ENCODE results near the gene TDP2.
"Not testable (repeated sequence)": the region's sequence is repeated elsewhere in the genome, so short reads cannot be mapped to it uniquely, and the experiment has no call there.

The TDP2 gene

DNA sequence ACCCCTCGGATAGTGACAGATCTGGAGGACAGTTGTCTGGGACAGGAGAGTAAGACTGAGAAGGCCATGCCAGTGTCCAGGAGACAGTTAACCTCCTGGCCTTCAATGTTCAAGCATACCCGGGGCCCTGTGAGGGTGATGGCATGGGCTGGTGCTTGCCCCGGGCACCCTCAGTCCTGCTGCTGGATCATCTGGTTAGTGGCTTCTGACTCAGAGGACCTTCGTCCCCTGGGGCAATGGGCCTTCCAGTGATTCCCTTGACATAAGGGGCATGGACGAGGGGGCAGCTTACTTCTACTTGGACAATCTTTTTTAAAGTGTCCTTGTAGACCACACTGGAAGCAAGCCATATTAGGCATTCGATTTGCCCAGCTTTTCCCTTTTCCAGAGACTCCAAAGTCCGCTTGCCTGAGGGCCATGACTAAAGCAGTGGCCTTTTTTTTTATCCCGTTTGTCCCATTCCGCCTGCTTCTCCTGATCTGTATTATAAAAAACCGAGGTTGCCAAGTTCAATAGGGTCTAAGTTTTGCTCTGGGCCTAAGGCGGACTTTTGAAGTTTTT is 12.2 kb upstream of the TDP2 start:
- DNase-seq, result not testable (repeated sequence)

GRCh38 chr6:24673625-24674024 is 6.9 kb upstream of the TDP2 start:
- DNase-seq, result no peak

DNA sequence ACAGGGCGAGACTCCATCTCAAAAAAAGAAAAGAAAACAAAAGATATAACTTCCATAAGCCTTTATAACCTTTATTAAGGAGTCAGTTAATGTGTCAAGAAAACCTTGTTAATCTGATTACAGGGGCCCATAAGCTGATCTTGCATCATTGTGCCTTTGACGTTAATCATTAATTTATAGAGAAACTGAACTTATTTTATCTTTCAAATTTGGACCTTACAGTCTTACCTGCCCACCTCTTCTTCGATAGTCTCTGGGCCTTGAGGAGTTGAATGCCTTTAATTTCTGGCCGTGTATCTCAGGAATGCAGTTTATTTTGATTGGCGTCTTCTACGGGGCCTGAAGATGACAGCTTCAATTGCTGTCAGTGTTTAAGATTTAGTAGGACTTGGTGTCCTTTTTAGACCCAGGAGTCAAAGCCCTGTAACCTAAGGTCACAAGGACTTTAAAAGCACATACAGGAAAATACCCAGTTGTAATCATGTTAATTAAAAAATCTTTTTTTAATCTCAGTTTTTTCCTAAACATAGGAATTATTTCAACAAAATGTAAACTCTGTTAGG is 6.0 kb upstream of the TDP2 start:
- DNase-seq, result no peak

DNA sequence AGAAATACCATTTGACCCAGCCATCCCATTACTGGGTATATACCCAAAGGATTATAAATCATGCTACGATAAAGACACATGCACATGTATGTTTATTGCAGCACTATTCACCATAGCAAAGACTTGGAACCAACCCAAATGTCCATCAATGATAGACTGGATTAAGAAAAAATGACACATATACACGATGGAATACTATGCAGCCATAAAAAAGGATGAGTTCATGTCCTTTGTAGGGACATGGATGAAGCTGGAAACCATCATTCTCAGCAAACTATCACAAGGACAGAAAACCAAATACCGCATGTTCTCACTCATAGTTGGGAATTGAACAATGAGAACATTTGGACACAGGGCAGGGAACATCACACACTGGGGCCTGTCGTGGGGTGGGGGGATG is 4.4 kb upstream of the TDP2 start:
- not testable (repeated sequence) for DNase-seq

- not testable (repeated sequence) for DNase-seq
These were observed 3.8 kb upstream of the TDP2 start for GRCh38 chr6:24670492-24670891.

DNA sequence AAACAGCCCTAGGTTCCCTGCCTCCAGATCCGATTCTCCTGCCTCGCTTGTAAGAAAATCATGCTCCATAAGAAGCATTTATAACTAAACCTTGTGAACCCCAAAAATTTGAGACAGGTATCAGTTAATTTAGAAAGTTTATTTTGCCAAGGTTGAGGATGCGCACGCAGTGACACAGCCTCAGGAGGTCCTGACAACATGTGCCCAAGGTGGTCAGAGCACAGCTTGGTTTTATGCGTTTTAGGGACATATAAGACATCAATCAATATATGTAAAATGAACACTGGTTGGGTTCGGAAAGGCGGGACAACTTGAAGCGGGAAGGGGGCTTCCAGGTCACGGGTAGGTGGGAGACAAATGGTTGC is 2.3 kb upstream of the TDP2 start:
- DNase-seq, result no peak

GRCh38 chr6:24668066-24668996 is 1.6 kb upstream of the TDP2 start:
- not testable (repeated sequence) for DNase-seq

DNA sequence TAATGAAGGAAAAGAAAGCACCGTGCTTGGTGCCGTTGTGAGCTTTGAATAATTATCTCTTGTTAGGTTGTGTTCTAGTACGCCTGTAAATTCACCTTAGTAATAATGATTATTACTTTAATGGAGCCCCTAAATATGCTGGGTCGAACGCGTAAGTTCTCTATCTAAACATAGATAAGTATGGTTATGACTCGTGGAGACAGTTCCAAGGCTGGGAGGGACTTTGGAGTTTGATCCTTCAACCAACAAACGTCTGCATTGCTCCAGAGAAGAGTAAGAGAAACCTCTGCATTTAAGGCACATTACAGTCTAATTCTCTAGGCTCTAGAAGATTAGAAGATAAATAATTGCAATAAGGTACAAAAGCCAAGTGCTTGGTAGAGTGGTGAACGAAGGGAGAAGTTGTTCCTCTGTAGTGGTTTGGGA is 692 bp upstream of the TDP2 start:
- DNase-seq, result no peak

DNA sequence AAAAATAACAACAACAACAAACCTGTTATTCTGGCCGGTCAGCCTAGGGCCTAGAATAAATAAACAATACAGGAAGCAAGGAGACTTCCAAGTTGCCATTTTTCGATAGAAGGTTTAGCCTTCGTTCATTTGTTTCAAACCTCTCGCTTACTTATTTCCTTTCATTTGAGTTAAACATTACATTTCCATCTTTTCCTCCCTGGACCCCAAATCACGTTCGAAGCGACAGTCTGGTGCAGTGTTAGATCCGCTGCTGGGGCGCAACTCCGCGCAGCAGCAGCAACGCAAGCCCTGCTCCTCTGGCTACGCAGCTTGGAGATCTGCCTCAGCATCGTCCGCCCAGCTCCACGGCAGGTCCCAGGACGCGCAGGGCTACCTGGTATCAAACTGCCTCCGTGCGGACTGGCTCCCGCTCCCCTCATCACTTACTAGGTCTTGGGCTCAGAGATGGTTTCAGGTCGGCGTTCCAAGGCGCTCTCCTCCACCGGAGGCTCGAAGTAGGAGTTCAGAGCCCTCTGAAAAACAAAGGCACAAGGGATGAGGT is 530 bp downstream of the TDP2 start:
- no peak for DNase-seq

- DNase-seq, result no peak
These were observed 2.4 kb downstream of the TDP2 start for GRCh38 chr6:24664046-24664987.

DNA sequence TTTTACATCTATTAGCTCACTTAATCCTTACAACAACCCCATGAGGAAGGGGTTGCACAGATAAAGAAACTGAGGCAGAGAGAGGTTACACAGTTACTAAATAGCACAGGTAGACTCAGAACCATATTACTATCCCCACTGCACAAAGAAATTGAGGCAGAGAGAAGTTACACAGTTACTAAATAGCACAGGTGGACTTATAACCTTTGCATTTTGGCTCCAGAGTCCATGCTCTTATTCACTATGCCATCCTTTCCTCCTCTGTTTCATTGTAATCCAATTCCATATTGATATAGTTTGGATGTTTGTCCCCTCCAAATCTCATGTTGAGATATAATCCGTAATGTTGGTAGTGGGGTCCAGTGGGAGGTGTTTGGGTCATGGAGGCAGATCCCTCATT is 3.5 kb downstream of the TDP2 start:
- DNase-seq, result no peak

- DNase-seq, result no peak
These were observed 4.5 kb downstream of the TDP2 start for GRCh38 chr6:24662236-24662635.

DNA sequence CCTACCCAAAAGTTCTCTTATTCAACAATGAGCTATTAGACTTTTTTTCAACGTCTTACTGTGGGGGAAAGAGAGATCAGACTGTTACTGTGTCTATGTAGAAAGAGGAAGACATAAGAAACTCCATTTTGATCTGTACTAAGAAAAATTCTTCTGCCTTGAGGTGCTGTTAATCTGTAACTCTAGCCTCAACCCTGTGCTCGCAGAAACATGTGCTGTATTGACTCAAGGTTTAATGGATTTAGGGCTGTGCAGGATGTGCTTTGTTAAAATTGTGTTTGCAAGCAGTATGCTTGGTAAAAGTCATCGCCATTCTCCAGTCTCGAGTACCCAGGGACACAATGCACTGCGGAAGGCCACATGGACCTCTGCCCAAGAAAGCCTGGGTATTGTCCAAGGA is 4.9 kb downstream of the TDP2 start:
- DNase-seq, result not testable (repeated sequence)

- DNase-seq, result no peak
These were observed 6.6 kb downstream of the TDP2 start for GRCh38 chr6:24660105-24660504.

DNA sequence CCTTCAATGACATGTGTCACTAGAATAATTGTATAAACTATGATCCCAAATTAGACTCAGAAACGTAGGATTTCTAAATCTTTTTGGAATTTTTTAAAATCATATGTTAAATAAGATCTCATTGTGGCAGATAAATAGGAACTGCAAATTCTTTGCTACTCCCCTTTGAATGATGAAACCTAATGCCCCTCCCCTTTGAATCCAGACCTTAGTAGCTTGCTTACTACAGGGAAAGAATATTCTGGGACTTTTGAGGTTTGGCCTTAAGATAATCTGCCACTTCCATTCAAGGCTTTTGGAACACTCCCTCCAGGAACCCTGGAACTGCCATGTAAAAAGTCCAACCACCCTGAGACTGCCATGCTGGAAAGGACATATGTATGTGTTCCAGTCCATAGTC is 7.1 kb downstream of the TDP2 start:
- DNase-seq, result no peak

GRCh38 chr6:24658573-24659560 is 7.8 kb downstream of the TDP2 start:
- no peak for DNase-seq

DNA sequence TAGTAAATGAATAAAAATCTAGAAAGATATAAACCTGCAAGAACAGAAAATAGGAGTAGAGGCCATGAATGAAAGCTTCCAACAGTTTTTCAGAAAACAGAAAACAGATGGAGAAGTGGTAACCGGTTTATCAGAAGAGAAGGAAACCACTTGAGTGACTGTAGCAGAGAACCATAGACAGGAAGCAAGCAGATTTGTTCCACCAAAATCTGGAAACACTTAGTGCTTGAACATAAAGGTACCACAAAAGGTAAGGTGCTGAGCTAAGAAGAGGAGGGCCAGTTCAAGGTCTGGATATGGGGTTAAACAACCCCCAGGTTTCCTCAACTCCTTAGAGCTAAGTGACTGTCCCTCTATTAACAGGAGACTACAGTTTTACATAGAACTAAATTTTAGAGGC is 11.5 kb downstream of the TDP2 start:
- DNase-seq, result no peak

GRCh38 chr6:24650365-24650764 is 16.3 kb downstream of the TDP2 start:
- no peak for DNase-seq

- DNase-seq, result no peak
These were observed 17.0 kb downstream of the TDP2 start for GRCh38 chr6:24649691-24650090.

DNA sequence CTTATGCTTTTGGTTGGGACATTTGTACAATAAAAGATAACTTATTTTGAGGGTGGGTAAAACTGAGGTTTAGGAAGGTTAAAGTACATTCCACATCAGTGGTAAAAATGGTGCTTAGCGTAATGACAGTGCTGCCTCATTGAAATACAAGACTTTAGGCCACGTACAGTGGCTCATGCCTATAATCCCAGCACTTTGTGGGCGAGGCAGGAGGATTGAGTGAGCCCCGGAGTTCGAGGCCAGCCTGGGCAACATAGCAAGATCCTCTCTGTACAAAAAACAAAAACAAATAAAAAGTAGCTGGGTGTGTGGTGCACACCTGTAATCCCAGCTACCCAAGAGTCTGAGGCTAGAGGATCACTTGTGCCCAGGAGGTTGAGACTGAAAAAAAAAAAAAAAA is 18.4 kb downstream of the TDP2 start:
- DNase-seq, result no peak

DNA sequence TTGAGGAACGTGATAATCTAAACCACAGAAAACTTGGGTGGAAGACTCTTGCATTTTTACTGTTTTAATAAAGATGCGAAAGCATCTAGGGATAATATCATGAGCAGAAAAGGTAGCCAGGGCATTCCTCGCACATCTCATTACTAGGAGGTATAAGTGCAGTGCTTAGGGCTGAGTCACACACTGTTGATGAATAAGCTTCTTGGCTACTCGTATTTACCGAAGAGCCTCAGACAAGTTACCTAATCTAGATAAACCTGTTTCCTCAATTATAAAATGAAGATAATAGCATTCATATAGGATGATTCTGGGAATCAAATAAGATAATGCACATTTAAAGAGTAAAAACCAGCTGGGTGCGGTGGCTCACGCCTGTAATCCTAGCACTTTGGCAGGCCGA is 19.9 kb downstream of the TDP2 start:
- DNase-seq, result no peak

GRCh38 chr6:24644377-24644776 is 22.3 kb downstream of the TDP2 start:
- no peak for DNase-seq
